HepG2 (cell line): ENCODE measurements around the gene CNN3. TPM values are rescaled to one million over a fixed set of nuclear protein-coding genes. Genes with fewer than 3 reads are reported as not detected.
A peak's percentile ranks its signal among the peaks of the same experiment; 100 is the strongest.

Source experiments
- ATAC-seq: fragments of 200-7000 bp; cut with Tn5 transposase; 3 replicates; pipeline ENCODE4 v1.9.1; 2020; ENCODE audit warnings: mild to moderate bottlenecking, moderate library complexity
- BruUV-seq: library from RNA; stranded (reverse); fragments of 400-500 nt; replicated peaks from 2 replicates; lab custom pipeline; 2021; lab: Mats Ljungman, UMichigan
- CTCF ChIA-PET: fragments of 300-600 bp; formaldehyde crosslinking; extraction: SDS; loops from one replicate; lab custom pipeline; 2021; ENCODE audit warnings: low total read pairs, inconsistent platforms, low intra/inter-chr PET ratio; lab: Yijun Ruan, JAX
- POLR2A ChIA-PET: fragments of 350-600 bp; sonication (Branson Sonifier 250); formaldehyde crosslinking; loops from one replicate; lab custom pipeline; 2020; ENCODE audit warnings: antibody characterized with exemption, inconsistent platforms; lab: Yijun Ruan, JAX
- DNase-seq: peaks from one replicate; pipeline ENCODE4 v3.0.0-alpha.2; 2015; ENCODE audit warnings: low spot score
- FAIRE-seq: peaks from 3 replicates; lab custom pipeline; 2011; peaks lifted over from hg19 to GRCh38; lab: Jason Lieb, UNC
- H2AFZ ChIP-seq: one replicate; pipeline ENCODE4 v1.6.1; 2011; ENCODE audit warnings: low read length, inconsistent platforms
- H3K27ac ChIP-seq: fragments of 300-600 bp; 3 replicates; pipeline ENCODE4 v1.8.0; 2011; ENCODE audit warnings: mixed run types, mild to moderate bottlenecking, mixed read lengths, low read length, inconsistent platforms; ENCODE audit not compliant: insufficient read depth; ENCODE audit errors: extremely low read length
- H3K27me3 ChIP-seq, 2 experiments: fragments of 200-600 bp in 1 of 2; 2 replicates in 1 of 2; 3 replicates in 1 of 2; pipeline versions ENCODE4 v1.6.0 to v1.8.0; 2011; ENCODE audit warnings: low read length in 2 of 2, mild to moderate bottlenecking in 2 of 2, moderate library complexity in 2 of 2, inconsistent platforms in 1 of 2; ENCODE audit not compliant: insufficient read depth in 2 of 2, control insufficient read depth in 1 of 2
- H3K36me3 ChIP-seq, 2 experiments: fragments of 200-600 bp in 1 of 2; replicated peaks in 1 of 2; 2 replicates in 1 of 2; 3 replicates in 1 of 2; pipeline versions ENCODE4 v1.5.1 to v1.8.0; 2011; ENCODE audit warnings: low read length in 2 of 2, inconsistent platforms in 1 of 2; ENCODE audit not compliant: insufficient read depth in 2 of 2, control insufficient read depth in 1 of 2
- H3K4me1 ChIP-seq: 2 replicates; pipeline ENCODE4 v1.5.1; 2012; ENCODE audit warnings: low read length, inconsistent platforms; ENCODE audit not compliant: insufficient read depth
- H3K4me2 ChIP-seq: 2 replicates; pipeline ENCODE4 v1.6.0; 2011; ENCODE audit warnings: low read depth, low read length, inconsistent platforms
- H3K4me3 ChIP-seq, 3 experiments: fragments of 200-600 bp in 1 of 3; sonication (generic), shearing (Covaris generic) in 1 of 3; replicated peaks in 1 of 3; 2 replicates each; pipeline ENCODE4 v1.5.1; 2011 to 2016; ENCODE audit warnings: low read length in 3 of 3, inconsistent platforms in 2 of 3, low read depth in 2 of 3, mild to moderate bottlenecking in 2 of 3, control low read depth in 1 of 3, mixed read lengths in 1 of 3; ENCODE audit not compliant: insufficient read depth in 1 of 3
- H3K79me2 ChIP-seq: one replicate; pipeline ENCODE4 v1.6.1; 2011; ENCODE audit warnings: low read length, inconsistent platforms; ENCODE audit not compliant: insufficient read depth
- H3K9ac ChIP-seq: 2 replicates; pipeline ENCODE4 v1.6.0; 2011; ENCODE audit warnings: mild to moderate bottlenecking, low read depth, low read length, inconsistent platforms; ENCODE audit not compliant: insufficient read depth
- H3K9me3 ChIP-seq: 2 replicates; pipeline ENCODE4 v1.5.1; 2012; ENCODE audit warnings: mild to moderate bottlenecking, low read length
- H4K20me1 ChIP-seq: 2 replicates; pipeline ENCODE4 v1.6.0; 2011; ENCODE audit warnings: inconsistent platforms, mild to moderate bottlenecking, low read length, moderate library complexity; ENCODE audit not compliant: insufficient read depth
- FOXK2 ChIP-seq: fragments of 450-650 bp; IDR thresholded peaks from 2 replicates; pipeline ENCODE4 v1.6.1; 2016
- HES4 ChIP-seq: sonication (generic); formaldehyde crosslinking; IDR thresholded peaks from 2 replicates; pipeline ENCODE4 v1.9.0; 2021; ENCODE audit warnings: mild to moderate bottlenecking, missing genetic modification reagents, borderline replicate concordance
- HMG20A ChIP-seq: IDR thresholded peaks from 2 replicates; pipeline ENCODE4 v1.6.1; 2016; ENCODE audit warnings: borderline replicate concordance
- IRX3 ChIP-seq: sonication (generic); formaldehyde crosslinking; IDR thresholded peaks from 2 replicates; pipeline ENCODE4 v1.8.1; 2023; ENCODE audit warnings: mild to moderate bottlenecking, low read depth, missing genetic modification reagents, borderline replicate concordance
- JUND ChIP-seq: sonication (generic); formaldehyde crosslinking; IDR thresholded peaks from 2 replicates; pipeline ENCODE4 v1.8.0; 2022; ENCODE audit warnings: mild to moderate bottlenecking, missing genetic modification reagents
- STAG1 ChIP-seq: sonication (generic); formaldehyde crosslinking; IDR thresholded peaks from 2 replicates; pipeline ENCODE4 v1.4.0; 2020; ENCODE audit warnings: missing genetic modification reagents
- ZNF570 ChIP-seq: sonication (generic); formaldehyde crosslinking; IDR thresholded peaks from 2 replicates; pipeline ENCODE4 v1.4.0; 2020; ENCODE audit warnings: mild to moderate bottlenecking, missing genetic modification reagents, borderline replicate concordance
- ZNF879 ChIP-seq: sonication (generic); formaldehyde crosslinking; IDR thresholded peaks from 2 replicates; pipeline ENCODE4 v1.8.1; 2023; ENCODE audit warnings: missing genetic modification reagents
- WGBS: methylation state at CpG from one replicate; pipeline ENCODE4 v1.1.6; 2017; ENCODE audit warnings: low lambda C conversion rate; 5-methylcytosine and 5-hydroxymethylcytosine counted together
- in situ Hi-C: cut with HindIII; loops from 2 replicates; pipeline ENCODE4 v1.10.0; 2017; ENCODE audit warnings: low pct_unique_long_range_greater_than_20kb; ENCODE audit not compliant: extremely low pct_ligation_motif_present
- intact Hi-C: fragments of 100-400 bp; cut with micrococcal nuclease; formaldehyde crosslinking; loops from one replicate; pipeline ENCODE4 v1.10.0; 2022; ENCODE audit not compliant: unreplicated experiment
- polyA plus RNA-seq, 8 experiments: library from polyadenylated mRNA; depleted of rRNA in 3 of 8; stranded (reverse) in 7 of 8; unstranded in 1 of 8; fragments of >200 nt; fragmentation: Illumina TruSeq in 4 of 8; extraction: Trizol in 4 of 8; gene quantifications; 2 replicates each; pipeline versions ENCODE4 v1.2.1 to v1.2.3, GENCODE V29; 2011 to 2016; ENCODE audit warnings: low read depth in 4 of 8, missing spikeins in 1 of 8, mixed read lengths in 1 of 8; ENCODE audit not compliant: insufficient read depth in 1 of 8
- total RNA-seq, 5 experiments: library from RNA; depleted of rRNA; stranded (reverse); fragments of >200 nt; fragmentation: Illumina TruSeq; extraction: Trizol; gene quantifications; 2 replicates each; pipeline ENCODE4 v1.2.3, GENCODE V29; 2016; ENCODE audit warnings: low read depth in 1 of 5
- TF ChIP-seq, protein P1 (sequence below), 2 experiments: sonication (generic) in 1 of 2; formaldehyde crosslinking in 1 of 2; IDR thresholded peaks; 2 replicates each; pipeline versions ENCODE4 v1.6.1 to v1.9.0; 2014 to 2022; ENCODE audit warnings: antibody characterized with exemption in 1 of 2, borderline replicate concordance in 1 of 2, inconsistent platforms in 1 of 2, low read depth in 1 of 2, missing genetic modification reagents in 1 of 2

CNN3 gene
- total and polyA plus RNA-seq, 2 of the 13 experiments (the other 11 are each of a cell fraction or from before 2014, with no cell fraction given), result 113 to 223 TPM

DNA sequence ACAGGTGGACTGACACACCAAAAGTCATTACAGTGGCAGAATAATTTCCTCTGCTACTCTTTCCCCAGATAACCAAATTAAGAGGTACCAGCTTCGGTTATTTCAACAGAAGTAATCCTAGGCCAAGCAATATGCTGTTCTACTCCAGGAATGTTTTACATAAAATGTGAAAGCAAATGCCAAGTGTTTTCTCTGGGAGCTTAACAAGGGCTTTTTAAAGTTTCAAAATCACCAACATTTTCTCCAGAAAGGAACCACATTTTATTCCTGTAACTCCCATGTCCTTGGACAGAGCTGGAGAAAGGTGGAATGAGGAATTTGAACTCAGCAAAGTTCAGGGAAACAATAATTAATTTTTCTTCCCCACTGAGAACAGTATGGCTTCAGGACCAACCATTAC, 27.2 kb downstream of the CNN3 start:
- no peak overlapping the region for H3K4me3 ChIP-seq
- peaks cover 7% of the 10 kb centered on the region; the same call in 1 of the 2 replicates for H4K20me1 ChIP-seq
- no peaks in the 10 kb centered on the region for H3K27me3 ChIP-seq
- 100% methylated on average over 1 of the region's 1 CpG for WGBS
- H3K9ac ChIP-seq, result no peak overlapping the region
- ChIA-PET POLR2A (no interaction called here), CTCF (no interaction called here)
- H3K4me1 ChIP-seq, result peaks cover 15% of the 10 kb centered on the region
- H2AFZ ChIP-seq, result no peak overlapping the region
- intact Hi-C loops, result no loop called here
- no peak overlapping the region for H3K4me2 ChIP-seq
- TF ChIP-seq ZNF879 (CRISPR knock-in tag) (no peak), JUND (CRISPR knock-in tag) (no peak), ZNF570 (CRISPR knock-in tag) (no peak), HMG20A (CRISPR knock-in tag) (no peak), IRX3 (CRISPR knock-in tag) (no peak), FOXK2 (no peak), HES4 (CRISPR knock-in tag) (no peak), STAG1 (CRISPR knock-in tag) (no peak)
- TF ChIP-seq, protein P1, sequence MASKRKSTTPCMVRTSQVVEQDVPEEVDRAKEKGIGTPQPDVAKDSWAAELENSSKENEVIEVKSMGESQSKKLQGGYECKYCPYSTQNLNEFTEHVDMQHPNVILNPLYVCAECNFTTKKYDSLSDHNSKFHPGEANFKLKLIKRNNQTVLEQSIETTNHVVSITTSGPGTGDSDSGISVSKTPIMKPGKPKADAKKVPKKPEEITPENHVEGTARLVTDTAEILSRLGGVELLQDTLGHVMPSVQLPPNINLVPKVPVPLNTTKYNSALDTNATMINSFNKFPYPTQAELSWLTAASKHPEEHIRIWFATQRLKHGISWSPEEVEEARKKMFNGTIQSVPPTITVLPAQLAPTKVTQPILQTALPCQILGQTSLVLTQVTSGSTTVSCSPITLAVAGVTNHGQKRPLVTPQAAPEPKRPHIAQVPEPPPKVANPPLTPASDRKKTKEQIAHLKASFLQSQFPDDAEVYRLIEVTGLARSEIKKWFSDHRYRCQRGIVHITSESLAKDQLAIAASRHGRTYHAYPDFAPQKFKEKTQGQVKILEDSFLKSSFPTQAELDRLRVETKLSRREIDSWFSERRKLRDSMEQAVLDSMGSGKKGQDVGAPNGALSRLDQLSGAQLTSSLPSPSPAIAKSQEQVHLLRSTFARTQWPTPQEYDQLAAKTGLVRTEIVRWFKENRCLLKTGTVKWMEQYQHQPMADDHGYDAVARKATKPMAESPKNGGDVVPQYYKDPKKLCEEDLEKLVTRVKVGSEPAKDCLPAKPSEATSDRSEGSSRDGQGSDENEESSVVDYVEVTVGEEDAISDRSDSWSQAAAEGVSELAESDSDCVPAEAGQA (IDR thresholded peaks at IDR 0.05; ENCODE audit: low read depth), result no peak
- TF ChIP-seq, protein P1 (CRISPR knock-in tag; IDR thresholded peaks at IDR 0.05; ENCODE audit: borderline replicate concordance), result no peak
- H3K9me3 ChIP-seq, result no peaks in the 10 kb centered on the region
- BruUV-seq, result no TSS peak
- ATAC-seq (peak; percentile 41; the same call in 1 of the 3 replicates), FAIRE-seq (no peak), DNase-seq (no peak)
- peak overlapping the region; percentile 33 for H3K27ac ChIP-seq
- peaks cover 24 to 69% of the 10 kb centered on the region in 2 experiments for H3K36me3 ChIP-seq
- in situ Hi-C loops, result no loop called here
- peaks cover 23% of the 10 kb centered on the region for H3K79me2 ChIP-seq
